Small intestine (tissue), 7 donors: Measurements from ENCODE around the gene HDAC10. TPM values are rescaled to one million over a fixed set of nuclear protein-coding genes. Genes with fewer than 3 reads are reported as not detected.
A peak's percentile ranks its signal among the peaks of the same experiment; 100 is the strongest.

Experiments
- DNase-seq, 2 donors: peaks; one replicate each; pipeline versions ENCODE4 v3.0.0 to v3.0.0-alpha.2; 2013
- FAIRE-seq: peaks from 2 replicates; lab custom pipeline; 2012; peaks lifted over from hg19 to GRCh38; lab: Jason Lieb, UNC
- H3K27ac ChIP-seq, 3 donors: one replicate each; pipeline ENCODE4 v1.5.1; 2013; ENCODE audit warnings: low read length in 2 of 3, mild to moderate bottlenecking in 2 of 3, control low read depth in 1 of 3, inconsistent platforms in 1 of 3, low read depth in 1 of 3, moderate library complexity in 1 of 3
- H3K27me3 ChIP-seq, 3 donors: one replicate each; pipeline ENCODE4 v1.6.1; 2013; ENCODE audit warnings: low read length in 3 of 3, inconsistent platforms in 1 of 3; ENCODE audit not compliant: control insufficient read depth in 3 of 3, insufficient read depth in 3 of 3
- H3K36me3 ChIP-seq, 3 donors: one replicate each; pipeline ENCODE4 v1.6.1; 2013; ENCODE audit warnings: low read length in 3 of 3, inconsistent platforms in 1 of 3, low read depth in 1 of 3, mild to moderate bottlenecking in 1 of 3, moderate library complexity in 1 of 3; ENCODE audit not compliant: control insufficient read depth in 3 of 3, insufficient read depth in 2 of 3
- H3K4me1 ChIP-seq, 3 donors: one replicate each; pipeline ENCODE4 v1.6.1; 2013; ENCODE audit warnings: low read length in 2 of 3, inconsistent platforms in 1 of 3, low read depth in 1 of 3, mild to moderate bottlenecking in 1 of 3, moderate library complexity in 1 of 3; ENCODE audit not compliant: control insufficient read depth in 3 of 3, insufficient read depth in 2 of 3
- H3K4me3 ChIP-seq, 3 donors: one replicate each; pipeline ENCODE4 v1.5.1; 2013; ENCODE audit warnings: low read length in 3 of 3, control low read depth in 1 of 3, inconsistent platforms in 1 of 3, low read depth in 1 of 3, mild to moderate bottlenecking in 1 of 3, moderate library complexity in 1 of 3
- H3K9me3 ChIP-seq, 2 donors: one replicate each; pipeline ENCODE4 v1.6.1; 2013; ENCODE audit warnings: low read depth in 1 of 2, low read length in 1 of 2; ENCODE audit not compliant: control insufficient read depth in 2 of 2, insufficient read depth in 1 of 2
- WGBS, 3 donors: extraction: QIAGEN DNeasy Blood & Tissue Kit; methylation state at CpG; one replicate each; pipeline ENCODE4 v1.1.7; 2013; 5-methylcytosine and 5-hydroxymethylcytosine counted together
- polyA plus RNA-seq, 4 donors: library from polyadenylated mRNA; stranded (reverse) in 3 of 4; unstranded in 1 of 4; fragments of 200-250 nt in 3 of 4; fragments of 120-200 nt in 1 of 4; gene quantifications; one replicate each; pipeline versions ENCODE4 v1.2.1 to v1.2.3, GENCODE V29; 2013
- donor health status: healthy with polysubstance abuse.
- donor health status: control.
- donor health status: control.
- donor health status: Bipolar disorder and iron deficiency.
- donor health status: healthy.

The HDAC10 gene
- polyA plus RNA-seq, 4 donors = 15.9 to 53.1 (median 27.5) TPM

GRCh38 chr22:50210378-50211139 lies 40.5 kb downstream of the HDAC10 start:
- no peak overlapping the region for H3K4me3 ChIP-seq
- no peak overlapping the region for H3K27ac ChIP-seq
- WGBS, 3 donors = 85 to 90% (median 87%) methylated on average over 30 to 32 of the region's 32 CpGs
- DNase-seq (no peak), FAIRE-seq (no peak)
- H3K36me3 ChIP-seq = peaks cover 3 to 92% (median 16%) of the 10 kb centered on the region in 3 donors
- no peaks in the 10 kb centered on the region for H3K4me1 ChIP-seq
- no peaks in the 10 kb centered on the region for H3K27me3 ChIP-seq
- no peaks in the 10 kb centered on the region for H3K9me3 ChIP-seq

DNA sequence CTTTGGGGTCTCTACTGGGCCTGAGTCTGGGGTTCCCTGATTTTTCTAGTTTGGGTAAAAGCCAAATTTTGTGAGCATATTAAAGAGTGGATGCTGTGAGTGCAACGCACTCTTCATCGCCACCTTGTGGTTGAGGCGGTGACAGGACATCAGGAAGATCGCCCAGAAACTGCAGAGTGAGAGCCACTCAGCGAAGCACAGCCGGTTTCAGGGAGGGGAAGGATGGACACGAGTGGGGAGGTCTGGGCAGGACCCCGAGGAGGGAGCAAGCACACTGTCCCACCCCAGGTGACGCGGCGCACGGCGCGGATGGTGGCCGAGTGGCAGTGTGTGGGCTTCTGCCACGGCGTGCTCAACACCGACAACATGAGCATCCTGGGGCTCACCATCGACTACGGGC lies 41.2 kb downstream of the HDAC10 start:
- WGBS, 3 donors = 58 to 62% (median 59%) methylated on average over 20 of the region's 20 CpGs
- H3K9me3 ChIP-seq = no peaks in the 10 kb centered on the region
- H3K4me1 ChIP-seq = peaks cover 0 to 2% (median 0%) of the 10 kb centered on the region in 3 donors
- H3K36me3 ChIP-seq = peaks cover 3 to 92% (median 16%) of the 10 kb centered on the region in 3 donors
- no peak overlapping the region for H3K27ac ChIP-seq
- no peaks in the 10 kb centered on the region for H3K27me3 ChIP-seq
- no peak overlapping the region for H3K4me3 ChIP-seq
- DNase-seq (peak; percentile 68 to 69), FAIRE-seq (no peak)

- Histone ChIP-seq H3K4me1 (peaks cover 0 to 5% (median 0%) of the 10 kb centered on the region in 3 donors), H3K27me3 (no peaks in the 10 kb centered on the region), H3K36me3 (peaks cover 0 to 89% (median 16%) of the 10 kb centered on the region in 3 donors), H3K27ac (no peak overlapping the region), H3K9me3 (no peaks in the 10 kb centered on the region), H3K4me3 (no peak overlapping the region)
- no peak for DNase-seq
- no peak for FAIRE-seq
- 80 to 82% (median 81%) methylated on average over 29 to 31 of the region's 31 CpGs for WGBS, 3 donors
Measured at GRCh38 chr22:50208939-50209892, 41.8 kb downstream of the HDAC10 start.

- FAIRE-seq = no peak
- no peaks in the 10 kb centered on the region for H3K27me3 ChIP-seq
- peaks cover 0 to 5% (median 0%) of the 10 kb centered on the region in 3 donors for H3K4me1 ChIP-seq
- 88 to 89% (median 88%) methylated on average over 22 of the region's 22 CpGs for WGBS, 3 donors
- H3K9me3 ChIP-seq = no peaks in the 10 kb centered on the region
- peaks cover 0 to 82% (median 16%) of the 10 kb centered on the region in 3 donors for H3K36me3 ChIP-seq
- H3K4me3 ChIP-seq = no peak overlapping the region
- H3K27ac ChIP-seq = no peak overlapping the region
- DNase-seq = no peak
Measured at GRCh38 chr22:50208430-50208938, 42.6 kb downstream of the HDAC10 start.

GRCh38 chr22:50207383-50208140 lies 43.5 kb downstream of the HDAC10 start:
- WGBS, 3 donors = 64 to 77% (median 72%) methylated on average over 23 of the region's 23 CpGs
- H3K36me3 ChIP-seq = peaks cover 0 to 78% (median 16%) of the 10 kb centered on the region in 3 donors
- no peak for FAIRE-seq

DNA sequence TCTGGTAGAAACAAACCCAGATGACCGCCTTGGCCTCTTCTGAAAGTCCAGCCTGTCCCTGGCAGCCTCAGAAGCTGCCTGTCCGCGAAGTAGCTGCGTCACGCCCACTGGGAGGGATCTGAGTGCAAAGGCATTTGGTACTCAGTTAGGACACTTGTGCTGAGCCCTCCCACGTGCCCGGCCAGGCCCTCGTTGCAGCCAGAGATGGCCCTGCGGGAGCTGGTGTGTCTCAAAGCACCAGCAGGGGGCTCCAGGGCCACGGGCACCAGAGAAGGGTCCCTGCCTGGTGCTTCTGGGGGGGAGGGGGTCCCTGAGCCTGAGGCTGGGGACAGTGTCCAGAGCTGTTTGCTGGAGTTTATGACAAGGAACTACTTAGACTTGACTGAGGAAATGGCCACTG lies 44.5 kb downstream of the HDAC10 start:
- H3K4me3 ChIP-seq = no peak overlapping the region
- peaks cover 0 to 72% (median 16%) of the 10 kb centered on the region in 3 donors for H3K36me3 ChIP-seq
- DNase-seq = no peak
- no peak for FAIRE-seq
- peaks cover 0 to 5% (median 5%) of the 10 kb centered on the region in 3 donors for H3K4me1 ChIP-seq
- no peak overlapping the region for H3K27ac ChIP-seq
- no peaks in the 10 kb centered on the region for H3K27me3 ChIP-seq
- 52 to 65% (median 58%) methylated on average over 10 of the region's 10 CpGs for WGBS, 3 donors
- H3K9me3 ChIP-seq = no peaks in the 10 kb centered on the region

More at GRCh38 chr22:50207383-50208140, 43.5 kb downstream of the HDAC10 start:
- DNase-seq = no peak
- Histone ChIP-seq H3K4me1 (peaks cover 0 to 5% (median 0%) of the 10 kb centered on the region in 3 donors), H3K27ac (no peak overlapping the region), H3K9me3 (no peaks in the 10 kb centered on the region), H3K4me3 (no peak overlapping the region), H3K27me3 (no peaks in the 10 kb centered on the region)

- no peaks in the 10 kb centered on the region for H3K9me3 ChIP-seq
- DNase-seq (no peak), FAIRE-seq (no peak)
- H3K4me3 ChIP-seq = no peak overlapping the region
- no peaks in the 10 kb centered on the region for H3K27me3 ChIP-seq
- WGBS, 3 donors = 91 to 95% (median 92%) methylated on average over 39 to 45 of the region's 45 CpGs
- peaks cover 0 to 5% (median 5%) of the 10 kb centered on the region in 3 donors for H3K4me1 ChIP-seq
- H3K36me3 ChIP-seq = peaks cover 0 to 68% (median 13%) of the 10 kb centered on the region in 3 donors
- no peak overlapping the region for H3K27ac ChIP-seq
Measured at GRCh38 chr22:50205781-50206569, 45.1 kb downstream of the HDAC10 start.
